GM20431 (cell line): ENCODE data around the gene DDX51.

Experiments
- in situ Hi-C: fragments of 300-500 bp; cut with MseI, MboI; formaldehyde crosslinking; loops from one replicate; pipeline ENCODE4 v1.15.0; 2020; ENCODE audit warnings: low sequenced_read_pairs; ENCODE audit not compliant: unreplicated experiment

Gene DDX51

DNA sequence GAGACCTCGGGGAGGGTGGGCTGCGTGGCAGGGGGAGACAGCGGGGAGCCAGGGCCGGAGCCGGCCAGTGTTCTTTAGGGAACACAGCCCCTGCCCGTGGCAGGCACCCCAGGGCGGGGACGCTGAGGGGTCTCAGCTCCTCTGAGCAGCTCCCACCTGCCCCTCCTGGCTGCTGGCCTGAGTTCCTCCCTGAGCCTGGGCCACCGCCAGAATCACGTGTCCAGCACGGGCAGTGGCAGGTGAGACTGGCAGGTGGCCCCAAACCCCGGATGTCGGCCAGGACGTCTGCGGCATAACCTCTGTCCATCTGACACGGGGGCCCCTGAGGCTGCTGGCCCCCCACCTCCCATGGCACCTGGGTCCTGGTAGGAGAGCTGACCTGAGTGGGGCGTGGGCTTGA, 25.3 kb upstream of the DDX51 start:
- in situ Hi-C loops, result no loop called here

DNA sequence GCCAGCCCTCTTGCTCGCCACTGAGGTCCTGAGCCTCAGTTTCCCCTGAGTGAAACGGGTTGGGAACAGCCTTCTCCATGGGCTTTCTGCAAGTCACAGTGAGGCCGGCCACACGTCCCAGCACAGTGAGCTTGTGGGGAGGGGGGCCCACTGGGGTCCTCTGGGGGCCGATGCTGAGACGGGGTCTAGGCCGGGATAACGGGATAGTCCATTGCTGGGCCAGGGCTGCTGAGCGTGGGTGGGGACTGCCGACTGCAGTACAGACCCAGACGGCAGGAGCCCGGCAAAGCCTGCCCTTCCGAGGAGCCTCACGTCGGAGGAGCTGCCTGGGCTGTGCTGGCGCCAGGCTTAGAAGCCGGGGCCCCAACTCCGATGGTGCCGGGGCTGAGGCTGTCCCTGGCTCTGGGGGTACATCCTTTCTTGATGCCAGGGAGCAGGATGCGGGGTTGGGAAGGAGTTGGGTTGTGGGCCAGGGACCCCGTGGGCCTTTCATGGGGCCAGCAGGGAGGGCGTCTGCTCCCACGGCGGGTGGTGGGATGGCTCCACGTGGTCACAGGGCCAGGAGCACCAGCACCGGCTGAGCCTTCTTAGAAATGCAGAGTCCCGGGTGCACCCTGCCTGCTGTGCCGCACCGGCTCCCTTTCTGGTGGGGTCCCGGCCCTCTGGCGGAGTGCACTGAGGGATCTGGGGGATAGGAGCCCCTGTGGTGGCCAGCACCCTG, 24.4 kb upstream of the DDX51 start:
- in situ Hi-C loops, result no loop called here

DNA sequence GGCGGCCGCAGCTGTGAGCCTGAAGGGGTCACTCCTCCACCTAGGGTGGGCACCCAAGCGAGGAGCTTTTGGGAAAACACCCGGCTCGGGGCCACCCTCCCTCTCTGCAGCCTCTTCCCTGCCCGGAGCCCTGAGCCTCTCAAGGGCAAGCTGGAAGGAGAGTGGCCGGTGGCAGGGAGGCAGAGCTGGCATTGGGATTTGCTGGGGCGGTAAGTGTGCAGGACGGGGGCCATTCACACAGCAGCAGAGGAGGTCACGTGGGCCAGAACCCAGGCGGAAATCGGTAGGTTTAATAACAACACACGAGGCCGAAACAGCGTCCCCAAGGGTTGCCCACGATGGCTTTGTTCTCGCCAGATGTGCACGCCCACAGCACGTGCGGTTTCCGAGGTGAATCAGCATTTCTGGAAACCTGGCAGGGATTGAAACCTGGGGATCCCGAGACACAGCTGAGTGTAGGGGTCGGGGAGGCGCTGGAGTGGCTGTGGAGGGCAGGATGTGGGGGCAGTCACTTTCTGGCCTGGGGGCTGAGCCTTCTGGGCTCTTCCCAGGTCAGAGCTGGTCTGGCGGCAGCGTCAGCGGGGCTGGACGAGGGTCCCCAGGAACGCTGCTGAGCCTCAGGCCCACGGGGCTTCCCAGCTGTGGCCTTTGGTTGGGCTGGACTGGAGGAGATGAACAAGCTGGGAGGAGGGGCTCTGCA, 23.6 kb upstream of the DDX51 start:
- in situ Hi-C loops, result no loop called here

DNA sequence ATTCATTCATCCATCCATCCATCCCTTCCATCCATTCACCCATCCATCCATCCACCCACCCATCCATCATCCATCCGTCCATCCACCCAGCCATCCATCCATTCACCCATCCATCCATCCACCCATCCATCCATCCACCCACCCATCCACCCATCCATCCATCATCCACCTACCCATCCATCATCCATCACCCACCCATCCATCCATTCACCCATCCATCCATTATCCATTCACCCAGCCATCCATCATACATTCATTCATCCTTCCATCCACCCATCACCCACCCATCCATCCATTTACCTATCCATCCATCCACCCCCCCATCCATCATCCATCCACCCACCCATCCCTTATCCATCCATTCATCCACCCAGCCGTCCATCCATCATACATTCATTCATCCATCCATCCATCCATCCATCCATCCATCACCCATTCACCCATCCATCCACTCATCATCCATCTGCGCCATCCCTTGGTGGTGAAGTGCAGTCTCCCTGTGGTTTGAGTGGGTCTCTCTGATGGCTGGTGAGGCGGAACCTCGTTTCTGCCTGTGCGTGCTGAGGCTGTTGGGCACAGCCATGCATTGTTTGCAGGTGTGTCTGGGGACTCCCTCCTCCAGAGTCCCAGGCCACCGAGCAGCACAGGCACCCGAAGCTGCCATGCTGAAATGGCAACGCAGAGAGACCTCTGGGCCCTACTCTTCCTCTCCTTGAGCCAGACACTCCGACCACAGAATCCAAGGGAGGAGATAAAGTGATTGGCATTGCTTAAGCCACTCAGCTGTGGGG, 22.9 kb upstream of the DDX51 start:
- in situ Hi-C loops, result no loop called here

DNA sequence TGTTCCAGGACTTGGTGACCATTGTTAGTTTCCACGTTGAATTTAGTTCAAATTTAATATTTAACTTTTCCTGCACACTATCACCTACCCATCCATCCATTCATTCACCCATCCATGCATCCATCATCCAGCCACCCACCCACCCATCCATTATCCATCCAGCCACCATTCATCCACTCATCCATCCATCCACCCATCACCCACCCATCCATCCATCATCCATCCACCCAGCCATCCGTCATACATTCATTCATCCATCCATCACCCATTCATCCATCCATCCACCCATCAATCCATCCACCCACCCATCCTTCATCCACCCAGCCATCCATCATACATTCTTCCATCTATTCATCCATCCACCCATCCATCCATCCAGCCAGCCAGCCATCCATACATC, 22.0 kb upstream of the DDX51 start:
- in situ Hi-C loops, result no loop called here

DNA sequence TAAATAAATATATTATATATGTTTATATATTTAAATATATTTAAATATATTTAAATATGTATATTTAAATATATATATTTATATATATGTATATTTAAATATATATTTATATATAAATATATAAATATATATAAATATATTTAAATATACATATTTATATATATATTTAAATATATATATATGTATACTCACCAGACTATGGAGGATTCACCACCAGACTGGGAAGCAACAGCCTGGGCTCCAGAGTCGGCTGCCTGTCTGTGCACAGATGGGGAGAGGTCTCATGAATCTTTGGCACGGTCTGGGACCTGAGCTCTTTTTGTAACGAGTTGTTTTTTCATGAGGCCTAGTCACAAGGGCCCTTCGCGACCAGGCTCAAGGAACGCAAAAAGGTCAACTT, 21.5 kb upstream of the DDX51 start:
- in situ Hi-C loops, result no loop called here

DNA sequence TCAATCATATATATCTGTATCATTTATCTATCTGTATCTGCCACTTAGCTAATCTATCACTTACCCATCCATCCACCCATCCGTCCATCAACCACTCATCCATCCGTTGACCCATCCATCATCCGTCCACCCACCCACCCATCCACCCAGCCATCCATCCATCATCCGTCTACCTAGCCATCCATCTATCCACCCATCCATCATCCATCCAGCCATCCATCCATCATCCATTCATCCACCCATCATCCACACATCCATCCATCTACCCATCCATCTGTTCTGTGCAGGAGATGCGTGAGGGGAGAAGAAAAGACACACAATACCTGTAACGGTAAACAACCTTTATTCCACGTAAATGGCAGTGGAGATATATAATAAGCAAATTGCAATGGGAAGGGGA, 20.3 kb upstream of the DDX51 start:
- in situ Hi-C loops, result no loop called here

DNA sequence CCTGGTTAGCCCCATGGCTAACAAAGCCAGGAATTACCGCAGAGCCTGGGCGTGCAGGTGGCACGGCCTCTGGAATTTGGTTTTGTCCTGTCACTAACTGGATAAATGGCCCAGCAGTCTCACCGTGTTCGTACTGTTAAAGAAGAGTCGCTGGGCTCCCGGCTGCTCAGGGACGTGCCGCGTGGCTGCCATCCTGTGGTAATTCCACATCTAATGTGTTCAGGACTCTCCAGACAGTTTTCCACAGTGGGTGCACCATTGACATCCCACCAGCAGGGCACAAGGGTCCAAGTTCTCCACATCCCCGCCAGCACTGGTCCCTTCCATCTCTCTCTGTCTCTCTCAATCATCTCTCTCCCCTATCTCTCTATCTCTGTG, 19.8 kb upstream of the DDX51 start:
- in situ Hi-C loops, result no loop called here

DNA sequence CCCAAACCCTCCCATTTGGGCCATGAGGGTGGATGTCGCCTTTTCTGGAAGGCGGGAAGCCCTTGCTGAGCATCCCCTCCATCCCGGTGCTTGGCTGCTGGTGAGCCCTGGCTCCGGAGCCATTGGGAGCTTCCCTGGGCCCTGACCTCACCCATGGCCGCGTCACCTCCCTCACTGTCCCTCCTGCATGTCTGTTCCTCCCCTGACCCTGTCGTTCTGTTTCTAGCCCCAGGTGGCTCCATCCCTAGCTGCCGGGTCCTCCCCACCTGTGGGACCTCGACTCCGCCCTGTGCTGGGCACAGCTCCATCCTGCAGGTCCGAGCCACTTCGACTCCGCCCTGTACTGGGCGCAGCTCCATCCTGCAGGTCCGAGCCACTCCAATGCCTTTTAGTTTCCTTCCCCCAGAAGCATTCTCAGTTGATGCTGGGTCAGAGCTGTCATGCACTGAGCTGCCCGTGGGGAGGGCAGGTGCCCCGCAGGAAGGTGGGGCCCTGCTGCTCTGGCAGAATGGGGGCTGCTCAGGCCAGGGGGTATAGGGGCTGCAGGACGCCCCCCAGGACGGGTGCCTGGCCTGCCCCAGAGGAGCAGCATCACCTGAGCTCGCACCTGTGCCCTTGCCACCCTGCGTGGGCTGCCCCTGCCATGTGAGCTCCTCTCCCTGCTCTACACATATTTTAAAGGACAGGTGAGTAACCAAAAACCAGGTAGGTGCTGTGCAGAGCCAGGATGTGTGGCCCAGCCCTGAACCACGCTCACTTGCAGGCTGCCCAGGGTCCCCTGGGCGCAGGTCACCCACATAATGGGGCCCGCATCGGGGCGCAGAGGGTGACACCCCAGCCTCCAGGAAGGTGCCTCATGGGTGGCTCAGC, 19.2 kb upstream of the DDX51 start:
- in situ Hi-C loops, result no loop called here

DNA sequence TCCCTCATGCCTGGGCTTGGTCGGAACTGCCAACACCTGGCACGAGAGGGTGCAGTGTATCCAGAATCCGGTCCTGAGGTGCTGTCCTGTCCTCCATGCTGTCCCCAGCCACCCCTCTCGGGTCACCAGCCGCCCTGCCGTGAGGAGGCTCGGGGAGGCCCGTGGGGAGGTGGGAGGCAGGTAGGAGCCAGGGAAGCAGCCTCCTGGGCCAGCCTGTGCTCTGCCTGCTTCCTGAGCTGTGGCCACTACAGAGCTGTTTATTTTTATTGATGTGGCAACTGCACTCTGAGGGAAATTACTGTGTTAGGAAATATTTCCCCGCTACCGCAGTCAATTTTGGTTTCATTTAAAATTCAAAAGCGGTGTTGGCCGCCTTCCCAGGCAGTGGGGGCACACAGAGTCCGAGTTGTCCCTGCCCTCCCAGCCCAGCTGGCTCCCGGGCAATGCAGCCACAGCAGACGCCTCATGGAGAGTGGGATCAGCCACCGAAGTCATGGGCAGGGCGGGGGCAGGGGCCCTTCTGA, 18.5 kb upstream of the DDX51 start:
- in situ Hi-C loops, result no loop called here

DNA sequence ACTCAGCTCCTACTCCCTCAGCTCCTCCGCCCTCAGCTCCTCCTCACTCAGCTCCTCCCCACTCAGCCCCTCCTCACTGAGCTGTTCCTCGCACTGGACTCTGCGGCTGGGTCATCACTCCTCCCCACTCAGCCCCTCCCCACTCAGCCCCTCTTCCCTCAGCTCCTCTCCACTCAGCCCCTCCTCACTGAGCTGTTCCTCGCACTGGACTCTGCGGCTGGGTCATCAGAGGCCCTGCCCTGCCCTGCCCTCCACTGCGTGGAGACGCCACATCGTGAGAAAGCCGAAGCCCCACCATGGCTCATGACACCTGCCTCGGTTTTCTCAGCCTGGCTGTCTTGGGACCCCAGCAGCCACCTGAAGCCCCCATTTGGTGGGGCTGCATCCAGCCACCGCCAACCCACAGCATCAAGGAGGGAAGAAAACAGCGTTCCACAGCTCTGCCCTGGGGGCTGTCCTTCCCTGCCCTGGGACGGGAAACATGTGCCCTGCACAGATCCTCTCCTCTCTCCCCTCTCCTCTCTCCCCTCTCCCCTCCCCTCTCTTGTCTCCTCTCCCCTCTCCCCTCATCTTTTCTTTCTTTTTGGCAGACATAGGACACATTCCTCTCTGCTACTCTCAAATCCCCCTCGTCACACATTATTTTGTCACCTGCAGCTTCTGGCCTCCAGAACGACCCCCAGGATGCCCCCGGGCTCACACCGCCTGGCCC, 17.8 kb upstream of the DDX51 start:
- in situ Hi-C loops, result no loop called here

DNA sequence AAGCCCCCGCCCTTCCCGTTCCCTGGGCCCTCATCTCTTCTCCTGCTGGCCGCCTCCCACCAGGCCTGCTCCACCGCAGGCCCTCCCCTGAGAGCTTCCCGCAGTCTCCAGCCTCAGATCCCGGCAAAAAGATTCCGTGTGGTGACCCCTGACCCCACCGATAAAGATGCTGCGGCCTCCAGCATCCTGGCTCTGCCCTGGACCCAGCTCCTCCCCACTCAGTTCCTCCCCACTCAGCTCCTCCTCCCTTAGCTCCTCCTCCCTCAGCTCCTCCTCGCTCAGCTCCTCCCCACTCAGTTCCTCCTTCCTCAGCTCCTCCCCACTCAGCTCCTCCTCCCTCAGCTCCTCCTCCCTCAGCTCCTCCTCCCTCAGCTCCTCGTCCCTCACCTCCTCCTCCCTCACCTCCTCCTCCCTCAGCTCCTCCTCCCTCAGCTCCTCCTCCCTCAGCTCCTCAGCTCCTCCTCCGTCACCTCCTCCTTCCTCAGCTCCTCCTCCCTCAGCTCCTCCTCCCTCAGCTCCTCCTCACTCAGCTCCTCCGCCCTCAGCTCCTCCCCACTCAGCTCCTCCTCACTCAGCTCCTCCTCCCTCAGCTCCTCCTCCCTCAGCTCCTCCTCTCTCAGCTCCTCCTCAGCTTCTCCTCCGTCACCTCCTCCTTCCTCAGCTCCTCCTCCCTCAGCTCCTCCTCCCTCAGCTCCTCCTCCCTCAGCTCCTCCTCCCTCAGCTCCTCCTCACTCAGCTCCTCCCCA, 17.1 kb upstream of the DDX51 start:
- in situ Hi-C loops, result no loop called here

DNA sequence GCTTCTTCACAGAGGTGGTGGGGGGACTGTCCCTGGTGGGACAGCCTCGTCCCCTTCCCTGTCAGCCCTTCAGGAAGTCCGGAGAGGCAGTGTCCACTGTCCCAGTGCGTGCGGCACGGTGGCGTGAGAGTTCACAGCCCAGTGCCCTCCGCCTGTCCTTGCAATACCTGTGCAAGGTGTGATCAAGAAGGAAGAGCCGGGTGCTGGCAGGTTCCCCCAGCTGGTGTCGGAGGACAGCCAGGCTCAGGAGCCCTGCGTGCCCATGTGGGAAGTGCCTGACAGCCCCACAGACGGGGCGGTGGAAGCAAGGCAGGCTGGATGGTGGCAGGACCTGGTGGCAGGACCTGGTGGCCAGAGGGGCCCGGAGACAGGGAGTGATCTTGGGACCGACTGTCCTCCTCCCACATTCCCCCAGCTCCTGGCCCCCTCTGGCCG, 16.5 kb upstream of the DDX51 start:
- in situ Hi-C loops, result no loop called here

DNA sequence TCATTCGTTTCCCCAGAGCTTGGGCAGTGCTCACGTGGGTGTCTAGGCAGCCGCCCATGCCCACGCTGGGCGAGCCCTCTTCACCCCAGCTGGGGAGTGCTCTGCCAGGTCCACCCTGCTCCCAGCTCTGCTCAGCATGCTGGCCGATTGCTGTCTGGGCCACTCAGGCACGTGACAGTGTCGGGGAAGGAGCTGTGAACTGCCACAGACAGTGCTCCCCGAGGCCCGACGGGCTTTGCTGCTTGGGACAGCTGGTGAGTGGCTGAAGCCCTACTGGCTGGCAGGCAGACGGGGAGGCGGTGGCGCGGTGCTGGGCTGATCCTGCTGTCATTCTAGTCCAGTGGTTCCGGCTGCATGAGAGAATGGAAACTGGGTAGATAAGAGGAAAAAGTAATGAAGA, 15.9 kb upstream of the DDX51 start:
- in situ Hi-C loops, result no loop called here

DNA sequence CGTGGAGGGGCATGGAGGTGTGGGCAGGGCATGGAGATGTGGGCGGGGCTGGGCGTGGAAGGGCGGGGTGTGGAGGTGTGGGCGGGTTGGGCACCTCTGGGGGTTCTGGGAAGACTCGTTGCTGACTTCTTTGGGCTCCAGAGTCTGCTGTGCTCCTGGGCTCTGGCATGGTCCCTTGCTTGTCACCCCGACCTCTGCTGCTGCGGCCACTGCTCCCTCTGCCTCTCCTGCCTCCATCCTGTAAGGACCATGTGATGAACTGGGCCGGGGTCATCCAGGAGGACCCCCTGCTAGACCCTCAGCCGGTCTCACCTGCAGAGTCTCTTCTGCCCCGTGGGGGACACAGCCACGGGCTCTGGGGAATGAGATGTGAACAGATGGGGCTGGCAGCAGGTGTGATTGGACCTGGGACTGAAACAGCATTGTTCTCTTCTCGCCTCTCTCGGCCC, 15.5 kb upstream of the DDX51 start:
- in situ Hi-C loops, result no loop called here

DNA sequence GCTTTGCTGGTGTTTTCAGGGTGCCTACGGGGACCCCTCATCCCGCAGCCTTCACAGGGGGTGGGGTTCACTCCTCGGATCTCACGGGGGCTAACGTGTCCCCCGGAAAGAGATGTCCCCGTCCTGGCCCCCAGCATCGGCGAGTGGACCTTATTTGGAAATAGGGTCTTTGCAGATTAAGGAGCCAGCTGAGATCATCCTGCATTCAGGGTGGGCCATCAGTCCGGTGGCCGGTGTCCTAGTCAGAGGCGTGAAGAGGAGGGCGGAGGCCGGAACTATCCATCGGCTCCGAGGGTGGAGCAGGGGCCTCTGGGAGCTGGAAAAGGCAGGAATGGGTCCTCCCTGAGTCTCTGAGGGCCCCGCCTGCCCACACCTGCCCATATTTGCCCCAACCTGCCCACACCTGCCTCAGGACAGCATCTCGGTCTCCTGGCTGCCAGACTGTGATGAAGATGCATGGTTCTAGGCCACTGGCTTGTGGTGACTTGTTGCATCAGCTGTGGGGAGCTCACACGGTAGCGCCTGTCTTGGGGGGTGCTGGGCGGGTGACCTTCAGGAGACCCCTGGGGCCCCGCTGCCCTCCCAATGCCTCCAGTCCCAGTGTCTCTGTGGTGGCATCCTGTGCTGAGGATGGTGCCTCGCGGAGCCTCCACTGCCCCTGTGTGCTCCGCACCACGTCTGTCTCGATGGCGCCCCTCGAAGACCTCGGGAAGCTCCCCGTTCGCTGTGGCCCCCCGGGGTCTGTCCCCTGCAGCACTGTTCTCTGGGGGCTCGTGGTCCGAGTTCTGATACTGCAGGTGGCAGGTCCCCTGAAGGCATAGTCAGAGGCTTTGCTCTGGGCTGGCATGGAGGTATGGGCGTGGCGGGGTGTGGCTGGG, 14.8 kb upstream of the DDX51 start:
- in situ Hi-C loops, result no loop called here

DNA sequence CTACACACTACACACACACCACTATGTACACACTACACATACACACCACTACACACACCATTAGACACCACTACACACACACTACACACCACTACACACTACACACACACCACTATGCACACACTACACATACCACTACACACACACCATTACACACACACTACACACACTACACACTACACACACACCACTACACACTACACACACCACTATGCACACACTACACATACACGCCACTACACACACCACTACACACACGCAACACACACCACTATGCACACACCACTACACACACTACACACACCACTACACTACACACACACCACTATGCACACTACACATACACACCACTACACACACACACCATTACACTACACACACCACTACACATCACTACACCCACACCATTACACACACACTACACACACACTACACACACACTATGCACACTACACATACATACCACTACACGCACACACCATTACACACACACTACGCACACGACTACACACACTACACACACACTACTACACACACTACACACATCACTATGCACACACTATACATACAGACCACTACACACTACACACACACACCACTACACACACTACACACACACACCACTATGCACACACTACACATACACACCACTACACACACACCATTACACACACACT, 13.8 kb upstream of the DDX51 start:
- in situ Hi-C loops, result no loop called here
